ENCODE data around the gene TRIM2. TPM values are rescaled to one million over a fixed set of nuclear protein-coding genes. Genes with fewer than 3 reads are reported as not detected.

TRIM2 gene
- polyA plus RNA-seq (2013, experiment 1 of 2): 13.0 TPM
- 13.2 TPM for polyA plus RNA-seq (2013, experiment 2 of 2)

DNA sequence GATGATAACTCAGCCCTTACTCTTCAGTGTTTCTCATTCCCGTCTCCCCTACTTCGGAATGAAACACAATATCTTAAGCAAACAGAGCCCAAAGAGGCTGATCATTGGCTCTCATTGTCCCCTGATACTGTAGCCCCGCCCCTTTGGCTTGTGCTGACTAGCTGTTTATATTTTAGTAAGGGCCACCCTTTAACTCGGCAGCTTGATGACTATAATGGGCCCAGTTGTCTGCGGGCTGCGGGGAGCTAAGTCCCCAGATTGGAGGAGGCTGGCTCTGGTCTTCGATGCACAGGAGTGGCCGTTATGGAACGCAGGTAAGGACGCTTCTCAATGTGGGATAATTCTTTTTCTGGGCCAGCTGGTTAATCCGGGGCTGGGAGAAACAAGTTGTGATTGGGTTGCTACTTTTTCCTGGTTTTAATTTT is at the start of gene TRIM2:
TRIM2 (plus strand) TSS at position 197 of the 425 bp plus-strand sequence; CDS start at position 285, 88 bp downstream.
- H3K4me1 ChIP-seq (ENCODE audit: control insufficient read depth, low read depth, low read length): peaks cover 22% of the 10 kb centered on the region
- no peak within 1 kb of the TSS for H2BK15ac ChIP-seq (replicated peaks; ENCODE audit: low read depth)
- peak within 1 kb of the TSS; percentile 80 for H3K27ac ChIP-seq (ENCODE audit: low read depth, low read length)
- peak within 1 kb of the TSS; percentile 63 for H3K9ac ChIP-seq (ENCODE audit: low read length)
- H3K23ac ChIP-seq (ENCODE audit: low read length): no peak within 1 kb of the TSS
- peak within 1 kb of the TSS; percentile 80 for H3K56ac ChIP-seq (ENCODE audit: low read length)
- H3K18ac ChIP-seq (ENCODE audit: low read length): peak within 1 kb of the TSS; percentile 62
- no peaks in the 10 kb centered on the region for H3K36me3 ChIP-seq (ENCODE audit: control insufficient read depth, insufficient read depth, low read length)
- no peak within 1 kb of the TSS for H4K8ac ChIP-seq (ENCODE audit: low read depth, low read length)
- no peaks in the 10 kb centered on the region for H3K79me2 ChIP-seq (ENCODE audit: control insufficient read depth, insufficient read depth, low read length)
- WGBS (ENCODE audit: extremely low coverage, insufficient coverage, low lambda C conversion rate): no CpG with 5 or more reads among the region's 11 CpGs
- peak within 1 kb of the TSS; percentile 80 for H2BK120ac ChIP-seq (ENCODE audit: low read depth, low read length)
- peak; percentile 86 for DNase-seq
- H3K79me1 ChIP-seq (ENCODE audit: low read length): peaks cover 4% of the 10 kb centered on the region
- peak within 1 kb of the TSS; percentile 42 for H3K4me2 ChIP-seq (ENCODE audit: low read length)
- H3K4ac ChIP-seq (ENCODE audit: low read depth, low read length): no peak within 1 kb of the TSS
- peak within 1 kb of the TSS; percentile 28 for H3K4me3 ChIP-seq (ENCODE audit: low read length)
- peak within 1 kb of the TSS; percentile 62 for H2BK5ac ChIP-seq (ENCODE audit: low read length)
- no peak within 1 kb of the TSS for H4K5ac ChIP-seq (ENCODE audit: low read length)
- H3K27me3 ChIP-seq (ENCODE audit: insufficient read depth, low read length, poor library complexity): no peaks in the 10 kb centered on the region
- peak within 1 kb of the TSS; percentile 43 for H2AK5ac ChIP-seq (ENCODE audit: low read length)

DNA sequence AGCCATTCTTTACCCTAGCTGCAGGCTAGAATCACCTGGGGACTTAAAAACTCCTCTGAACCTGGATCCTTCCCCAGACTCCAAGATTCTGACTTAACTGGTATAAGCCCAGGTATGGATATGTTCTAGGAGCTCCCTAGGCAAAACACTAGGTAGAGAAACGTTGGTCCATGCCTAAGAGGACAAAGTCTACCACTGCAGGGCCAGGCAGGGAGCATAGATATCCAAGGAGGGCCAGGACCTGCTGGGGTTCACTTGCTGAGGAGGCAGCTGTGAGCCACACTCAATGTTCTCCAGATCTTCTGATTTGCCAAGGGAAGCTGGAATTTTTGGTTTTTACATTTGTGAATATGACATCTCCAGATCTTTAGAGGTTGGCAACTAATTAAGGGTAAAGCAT is 48.6 kb upstream of the TRIM2 start:
- no peak overlapping the region for H3K4me3 ChIP-seq (ENCODE audit: low read length)
- peak overlapping the region; percentile 5 for H2BK120ac ChIP-seq (ENCODE audit: low read depth, low read length)
- peak overlapping the region; percentile 43 for H2BK5ac ChIP-seq (ENCODE audit: low read length)
- no peak overlapping the region for H4K5ac ChIP-seq (ENCODE audit: low read length)
- no peak for DNase-seq
- H3K27me3 ChIP-seq (ENCODE audit: insufficient read depth, low read length, poor library complexity): no peaks in the 10 kb centered on the region
- H3K27ac ChIP-seq (ENCODE audit: low read depth, low read length): peak overlapping the region; percentile 16
- no peaks in the 10 kb centered on the region for H3K36me3 ChIP-seq (ENCODE audit: control insufficient read depth, insufficient read depth, low read length)
- H3K56ac ChIP-seq (ENCODE audit: low read length): peak overlapping the region; percentile 73
- no peak overlapping the region for H3K23ac ChIP-seq (ENCODE audit: low read length)
- no peak overlapping the region for H2BK15ac ChIP-seq (replicated peaks; ENCODE audit: low read depth)
- no peak overlapping the region for H4K8ac ChIP-seq (ENCODE audit: low read depth, low read length)
- H3K4me2 ChIP-seq (ENCODE audit: low read length): no peak overlapping the region
- no peak overlapping the region for H3K9ac ChIP-seq (ENCODE audit: low read length)
- WGBS (ENCODE audit: extremely low coverage, insufficient coverage, low lambda C conversion rate): no CpG with 5 or more reads among the region's 1 CpG
- H2AK5ac ChIP-seq (ENCODE audit: low read length): no peak overlapping the region
- H3K79me2 ChIP-seq (ENCODE audit: control insufficient read depth, insufficient read depth, low read length): no peaks in the 10 kb centered on the region
- peaks cover 21% of the 10 kb centered on the region for H3K4me1 ChIP-seq (ENCODE audit: control insufficient read depth, low read depth, low read length)
- no peaks in the 10 kb centered on the region for H3K79me1 ChIP-seq (ENCODE audit: low read length)
- H3K18ac ChIP-seq (ENCODE audit: low read length): peak overlapping the region; percentile 25
- H3K4ac ChIP-seq (ENCODE audit: low read depth, low read length): peak overlapping the region; percentile 62

DNA sequence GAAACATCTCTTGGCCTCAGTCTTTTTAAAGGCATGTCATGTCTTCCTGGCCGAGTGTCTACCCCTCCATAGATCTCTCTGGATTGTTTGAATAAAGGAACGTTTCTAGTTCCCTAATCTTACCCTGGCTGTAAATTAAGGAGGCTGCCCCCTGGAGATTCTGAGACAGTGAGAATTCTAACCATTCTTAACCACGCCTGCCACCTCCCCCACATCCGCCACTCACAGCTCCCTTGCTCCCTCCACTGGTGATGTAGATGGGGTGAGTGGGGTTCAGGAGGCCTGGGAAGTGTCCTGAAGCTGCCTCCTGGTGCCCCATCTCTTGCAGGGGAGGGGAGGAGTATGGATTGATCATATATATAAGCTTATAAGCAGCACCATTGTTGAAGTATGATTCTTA is 48.0 kb upstream of the TRIM2 start:
- H3K27ac ChIP-seq (ENCODE audit: low read depth, low read length): no peak overlapping the region
- H3K23ac ChIP-seq (ENCODE audit: low read length): no peak overlapping the region
- H3K36me3 ChIP-seq (ENCODE audit: control insufficient read depth, insufficient read depth, low read length): no peaks in the 10 kb centered on the region
- H4K8ac ChIP-seq (ENCODE audit: low read depth, low read length): no peak overlapping the region
- H3K79me1 ChIP-seq (ENCODE audit: low read length): no peaks in the 10 kb centered on the region
- H4K5ac ChIP-seq (ENCODE audit: low read length): no peak overlapping the region
- no peak overlapping the region for H2BK5ac ChIP-seq (ENCODE audit: low read length)
- H3K56ac ChIP-seq (ENCODE audit: low read length): no peak overlapping the region
- H3K4me1 ChIP-seq (ENCODE audit: control insufficient read depth, low read depth, low read length): peaks cover 21% of the 10 kb centered on the region
- H2BK15ac ChIP-seq (replicated peaks; ENCODE audit: low read depth): no peak overlapping the region
- DNase-seq: peak; percentile 90
- H3K4me2 ChIP-seq (ENCODE audit: low read length): no peak overlapping the region
- peak overlapping the region; percentile 25 for H3K18ac ChIP-seq (ENCODE audit: low read length)
- WGBS (ENCODE audit: extremely low coverage, insufficient coverage, low lambda C conversion rate): no CpG with 5 or more reads among the region's 4 CpGs
- no peak overlapping the region for H2AK5ac ChIP-seq (ENCODE audit: low read length)
- no peak overlapping the region for H2BK120ac ChIP-seq (ENCODE audit: low read depth, low read length)
- no peaks in the 10 kb centered on the region for H3K27me3 ChIP-seq (ENCODE audit: insufficient read depth, low read length, poor library complexity)
- no peaks in the 10 kb centered on the region for H3K79me2 ChIP-seq (ENCODE audit: control insufficient read depth, insufficient read depth, low read length)
- no peak overlapping the region for H3K4me3 ChIP-seq (ENCODE audit: low read length)
- H3K9ac ChIP-seq (ENCODE audit: low read length): no peak overlapping the region
- no peak overlapping the region for H3K4ac ChIP-seq (ENCODE audit: low read depth, low read length)

DNA sequence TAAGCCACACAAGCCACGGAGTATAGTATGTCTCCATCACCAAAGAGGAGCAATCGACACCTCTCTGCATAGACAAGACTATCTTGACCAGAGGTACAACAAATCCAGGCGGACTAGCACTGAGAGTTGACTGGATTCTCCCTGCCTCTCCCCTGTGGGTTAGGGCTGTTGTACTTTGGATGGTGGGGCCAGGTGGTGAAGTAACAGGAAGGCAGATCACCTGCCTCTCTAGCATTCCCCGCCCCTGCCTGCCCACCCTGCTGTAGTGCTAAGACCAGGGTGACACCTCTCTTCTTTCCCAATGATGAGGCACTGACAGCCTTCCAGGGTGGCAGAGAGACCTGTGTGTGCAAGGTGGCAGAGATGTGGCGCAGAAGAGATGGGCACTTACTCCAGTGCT is 47.5 kb upstream of the TRIM2 start:
- Histone ChIP-seq H3K9ac (ENCODE audit: low read length) (no peak overlapping the region), H2AK5ac (ENCODE audit: low read length) (no peak overlapping the region), H4K5ac (ENCODE audit: low read length) (no peak overlapping the region), H3K27me3 (ENCODE audit: insufficient read depth, low read length, poor library complexity) (no peaks in the 10 kb centered on the region), H3K18ac (ENCODE audit: low read length) (no peak overlapping the region), H3K36me3 (ENCODE audit: control insufficient read depth, insufficient read depth, low read length) (no peaks in the 10 kb centered on the region), H3K56ac (ENCODE audit: low read length) (no peak overlapping the region), H3K23ac (ENCODE audit: low read length) (no peak overlapping the region), H2BK120ac (ENCODE audit: low read depth, low read length) (no peak overlapping the region), H3K79me1 (ENCODE audit: low read length) (no peaks in the 10 kb centered on the region), H3K4me3 (ENCODE audit: low read length) (no peak overlapping the region), H3K4me2 (ENCODE audit: low read length) (no peak overlapping the region), H4K8ac (ENCODE audit: low read depth, low read length) (no peak overlapping the region), H3K79me2 (ENCODE audit: control insufficient read depth, insufficient read depth, low read length) (no peaks in the 10 kb centered on the region), H2BK5ac (ENCODE audit: low read length) (no peak overlapping the region), H3K4me1 (ENCODE audit: control insufficient read depth, low read depth, low read length) (peaks cover 21% of the 10 kb centered on the region), H3K4ac (ENCODE audit: low read depth, low read length) (no peak overlapping the region), H2BK15ac (replicated peaks; ENCODE audit: low read depth) (no peak overlapping the region), H3K27ac (ENCODE audit: low read depth, low read length) (no peak overlapping the region)
- WGBS (ENCODE audit: extremely low coverage, insufficient coverage, low lambda C conversion rate): no CpG with 5 or more reads among the region's 5 CpGs
- no peak for DNase-seq

DNA sequence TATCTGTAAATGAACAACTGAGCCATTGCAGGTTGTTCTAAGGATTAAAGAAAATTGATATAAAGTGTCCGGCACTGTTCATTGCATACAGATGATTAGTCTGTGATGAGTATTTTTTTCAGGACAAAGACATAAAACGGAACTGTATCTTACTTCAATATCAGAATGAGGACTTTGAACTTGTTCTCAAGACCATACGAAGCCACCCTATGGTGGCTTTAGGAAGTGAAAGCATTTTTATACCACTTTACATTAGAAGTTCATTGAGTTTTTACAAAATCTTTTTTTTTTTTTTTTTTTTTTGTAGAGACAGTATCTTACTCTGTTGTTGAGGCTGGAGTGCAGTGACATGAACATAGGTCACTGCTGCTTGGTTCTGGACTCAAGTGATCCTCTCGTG is 45.2 kb upstream of the TRIM2 start:
- no peak overlapping the region for H2BK120ac ChIP-seq (ENCODE audit: low read depth, low read length)
- peaks cover 14% of the 10 kb centered on the region for H3K4me1 ChIP-seq (ENCODE audit: control insufficient read depth, low read depth, low read length)
- H2BK15ac ChIP-seq (replicated peaks; ENCODE audit: low read depth): no peak overlapping the region
- peak overlapping the region; percentile 12 for H3K4ac ChIP-seq (ENCODE audit: low read depth, low read length)
- H3K27me3 ChIP-seq (ENCODE audit: insufficient read depth, low read length, poor library complexity): no peaks in the 10 kb centered on the region
- H3K56ac ChIP-seq (ENCODE audit: low read length): no peak overlapping the region
- H2AK5ac ChIP-seq (ENCODE audit: low read length): no peak overlapping the region
- H3K79me1 ChIP-seq (ENCODE audit: low read length): no peaks in the 10 kb centered on the region
- no peak overlapping the region for H3K4me3 ChIP-seq (ENCODE audit: low read length)
- H3K23ac ChIP-seq (ENCODE audit: low read length): no peak overlapping the region
- no peak overlapping the region for H3K27ac ChIP-seq (ENCODE audit: low read depth, low read length)
- DNase-seq: no peak
- no peak overlapping the region for H3K18ac ChIP-seq (ENCODE audit: low read length)
- H4K5ac ChIP-seq (ENCODE audit: low read length): no peak overlapping the region
- H3K4me2 ChIP-seq (ENCODE audit: low read length): no peak overlapping the region
- H2BK5ac ChIP-seq (ENCODE audit: low read length): no peak overlapping the region
- no peaks in the 10 kb centered on the region for H3K36me3 ChIP-seq (ENCODE audit: control insufficient read depth, insufficient read depth, low read length)
- no peak overlapping the region for H4K8ac ChIP-seq (ENCODE audit: low read depth, low read length)
- H3K9ac ChIP-seq (ENCODE audit: low read length): no peak overlapping the region
- H3K79me2 ChIP-seq (ENCODE audit: control insufficient read depth, insufficient read depth, low read length): no peaks in the 10 kb centered on the region
- no CpG with 5 or more reads among the region's 4 CpGs for WGBS (ENCODE audit: extremely low coverage, insufficient coverage, low lambda C conversion rate)

DNA sequence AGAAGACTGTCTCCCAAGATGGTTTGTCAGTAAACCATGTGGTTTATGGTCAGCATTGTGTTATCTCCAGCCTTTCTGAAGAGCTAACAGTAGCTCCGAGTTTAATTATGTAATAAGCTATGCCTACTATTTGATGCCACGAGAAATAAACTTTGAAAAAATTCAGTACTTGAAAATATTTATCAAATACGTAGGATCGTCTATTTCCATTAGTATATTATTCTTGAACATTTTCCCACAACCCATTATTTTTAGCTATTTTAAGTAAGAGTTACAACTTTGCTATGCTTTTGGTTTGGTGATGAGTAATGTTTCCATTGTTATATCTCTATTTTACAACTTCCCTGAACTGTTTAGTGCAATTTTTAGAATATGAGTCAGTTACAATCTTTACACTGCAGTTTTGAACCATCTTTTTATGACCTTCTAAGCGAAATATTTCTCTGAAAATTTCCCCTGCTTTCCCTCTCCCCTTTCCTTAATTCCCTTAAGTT is 44.5 kb upstream of the TRIM2 start:
- H3K23ac ChIP-seq (ENCODE audit: low read length): no peak overlapping the region
- no peak overlapping the region for H2BK120ac ChIP-seq (ENCODE audit: low read depth, low read length)
- H3K79me1 ChIP-seq (ENCODE audit: low read length): no peaks in the 10 kb centered on the region
- H3K4me1 ChIP-seq (ENCODE audit: control insufficient read depth, low read depth, low read length): peaks cover 12% of the 10 kb centered on the region
- no peak overlapping the region for H2AK5ac ChIP-seq (ENCODE audit: low read length)
- H3K56ac ChIP-seq (ENCODE audit: low read length): no peak overlapping the region
- H3K4me2 ChIP-seq (ENCODE audit: low read length): no peak overlapping the region
- H3K4ac ChIP-seq (ENCODE audit: low read depth, low read length): no peak overlapping the region
- H4K5ac ChIP-seq (ENCODE audit: low read length): no peak overlapping the region
- H4K8ac ChIP-seq (ENCODE audit: low read depth, low read length): no peak overlapping the region
- no peak overlapping the region for H3K18ac ChIP-seq (ENCODE audit: low read length)
- H3K79me2 ChIP-seq (ENCODE audit: control insufficient read depth, insufficient read depth, low read length): no peaks in the 10 kb centered on the region
- DNase-seq: no peak
- no peak overlapping the region for H2BK5ac ChIP-seq (ENCODE audit: low read length)
- no peaks in the 10 kb centered on the region for H3K27me3 ChIP-seq (ENCODE audit: insufficient read depth, low read length, poor library complexity)
- no peak overlapping the region for H3K4me3 ChIP-seq (ENCODE audit: low read length)
- H3K36me3 ChIP-seq (ENCODE audit: control insufficient read depth, insufficient read depth, low read length): no peaks in the 10 kb centered on the region
- no peak overlapping the region for H2BK15ac ChIP-seq (replicated peaks; ENCODE audit: low read depth)
- no peak overlapping the region for H3K27ac ChIP-seq (ENCODE audit: low read depth, low read length)
- WGBS (ENCODE audit: extremely low coverage, insufficient coverage, low lambda C conversion rate): no CpG with 5 or more reads among the region's 5 CpGs
- no peak overlapping the region for H3K9ac ChIP-seq (ENCODE audit: low read length)

All from mesendoderm (in vitro differentiated cells).